Suprapubic skin (tissue), 4 donors: ENCODE measurements around the gene RFX3.

Experiments
- CTCF ChIP-seq, 2 donors: fragments of 200-600 bp in 1 of 2; fragments of 450-650 bp in 1 of 2; sonication (generic) in 1 of 2; IDR thresholded peaks; one replicate each; pipeline ENCODE4 v1.5.1; 2016 to 2019; ENCODE audit warnings: antibody characterized with exemption in 2 of 2, mild to moderate bottlenecking in 1 of 2, moderate library complexity in 1 of 2
- EP300 ChIP-seq: sonication (generic); formaldehyde crosslinking; IDR thresholded peaks from one replicate; pipeline ENCODE4 v1.6.1; 2017; ENCODE audit warnings: antibody characterized with exemption
- POLR2A ChIP-seq, 2 donors: fragments of 450-650 bp; IDR thresholded peaks; one replicate each; pipeline ENCODE4 v1.6.1; 2017; ENCODE audit warnings: antibody characterized with exemption in 2 of 2, mild to moderate bottlenecking in 2 of 2, moderate library complexity in 2 of 2
- POLR2AphosphoS5 ChIP-seq, 3 donors: sonication (generic); formaldehyde crosslinking; IDR thresholded peaks; one replicate each; pipeline ENCODE4 v1.6.1; 2017; ENCODE audit warnings: antibody characterized with exemption in 3 of 3

- no peak for TF ChIP-seq POLR2AphosphoS5 (IDR thresholded peaks at IDR 0.05)
- TF ChIP-seq CTCF (IDR thresholded peaks at IDR 0.05): no peak
- no peak for TF ChIP-seq POLR2A (IDR thresholded peaks at IDR 0.05)
- no peak for TF ChIP-seq EP300
Measured at GRCh38 chr9:3348169-3348568, 177.6 kb downstream of the RFX3 start.
